CD4-positive, alpha-beta T cell treated with Interleukin-4 for 1 hour (primary cell): ENCODE results near the gene PFN1.
"Not testable (repeated sequence)": the region's sequence is repeated elsewhere in the genome, so short reads cannot be mapped to it uniquely, and the experiment has no call there.

ENCODE experiments used
- DNase-seq, 2 donors: peaks; one replicate each; pipeline ENCODE4 v3.0.0-alpha.2; 2020 to 2022

The PFN1 gene

GRCh38 chr17:4945176-4945943, 3.0 kb downstream of the PFN1 start:
- peak; percentile 77 to 82 for DNase-seq

GRCh38 chr17:4944554-4945175, 3.7 kb downstream of the PFN1 start:
- DNase-seq: peak in 1 of 2 donors; percentile 16

GRCh38 chr17:4944163-4944553, 4.2 kb downstream of the PFN1 start:
- DNase-seq: peak; percentile 54 to 73

- DNase-seq: no peak
Observed at GRCh38 chr17:4942760-4943508, 5.4 kb downstream of the PFN1 start.

- no peak for DNase-seq
Observed at GRCh38 chr17:4941319-4941610, 7.1 kb downstream of the PFN1 start.

GRCh38 chr17:4940555-4941318, 7.6 kb downstream of the PFN1 start:
- DNase-seq: peak; percentile 21 to 38

GRCh38 chr17:4939796-4940554, 8.4 kb downstream of the PFN1 start, which contains the start of the genes RNF167 and SLC25A11:
TSS of gene RNF167 (plus strand) at chr17:4940268. CDS start at chr17:4940910, 642 bp downstream.
TSS of gene SLC25A11 (minus strand) at chr17:4940046. CDS start at chr17:4939910, 136 bp downstream.
- peak; percentile 99 to 100 for DNase-seq

- DNase-seq: no peak
Observed at GRCh38 chr17:4939546-4939795, 8.9 kb downstream of the PFN1 start.

- no peak for DNase-seq
Observed at GRCh38 chr17:4938688-4939545, 9.4 kb downstream of the PFN1 start.

- DNase-seq: no peak
Observed at GRCh38 chr17:4938069-4938491, 10.2 kb downstream of the PFN1 start.

- DNase-seq: no peak
Observed at GRCh38 chr17:4937553-4937952, 10.8 kb downstream of the PFN1 start.

GRCh38 chr17:4936436-4936835, 11.9 kb downstream of the PFN1 start:
- no peak for DNase-seq

- no peak for DNase-seq
Observed at GRCh38 chr17:4935650-4936049, 12.7 kb downstream of the PFN1 start.

- peak in 1 of 2 donors; percentile 16 for DNase-seq
Observed at GRCh38 chr17:4934173-4934979, 14.0 kb downstream of the PFN1 start.

- DNase-seq: no peak
Observed at GRCh38 chr17:4933646-4934045, 14.7 kb downstream of the PFN1 start.

GRCh38 chr17:4932756-4933155, 15.6 kb downstream of the PFN1 start:
- no peak for DNase-seq

GRCh38 chr17:4931963-4932362, 16.4 kb downstream of the PFN1 start, which contains the start of gene GP1BA:
TSS of gene GP1BA (plus strand) at chr17:4932277. CDS start at chr17:4932605, 328 bp downstream.
- DNase-seq: no peak

GRCh38 chr17:4928881-4929280, 19.4 kb downstream of the PFN1 start:
- DNase-seq: no peak

GRCh38 chr17:4926577-4927335, 21.6 kb downstream of the PFN1 start:
- not testable (repeated sequence) for DNase-seq

GRCh38 chr17:4921320-4921719, 27.0 kb downstream of the PFN1 start:
- DNase-seq: no peak
